Adipocyte (in vitro differentiated cells): ENCODE results near the gene CFAP58.
A peak's percentile ranks its signal among the peaks of the same experiment; 100 is the strongest.

Experiments used
- DNase-seq: peaks from one replicate; pipeline ENCODE4 v3.0.0-alpha.2; 2015; ENCODE audit warnings: low read depth
- H3K27me3 ChIP-seq: replicated peaks from 2 replicates; pipeline ENCODE4 v1.7.0; 2013; ENCODE audit warnings: mild to moderate bottlenecking, low read length, moderate library complexity; ENCODE audit not compliant: control insufficient read depth, insufficient read depth
- H3K36me3 ChIP-seq: 2 replicates; pipeline ENCODE4 v1.7.0; 2013; ENCODE audit warnings: low read length, mild to moderate bottlenecking, moderate library complexity; ENCODE audit not compliant: control insufficient read depth, insufficient read depth, severe bottlenecking
- H3K4me1 ChIP-seq: 2 replicates; pipeline ENCODE4 v1.7.0; 2013; ENCODE audit warnings: mild to moderate bottlenecking, low read length, moderate library complexity; ENCODE audit not compliant: control insufficient read depth, insufficient read depth
- H3K4me3 ChIP-seq: 2 replicates; pipeline ENCODE4 v1.7.0; 2013; ENCODE audit warnings: mild to moderate bottlenecking, low read length, moderate library complexity
- H3K9ac ChIP-seq: 2 replicates; pipeline ENCODE4 v1.7.0; 2013; ENCODE audit warnings: mild to moderate bottlenecking, low read length, moderate library complexity
- H3K9me3 ChIP-seq: 2 replicates; pipeline ENCODE4 v1.7.0; 2013; ENCODE audit warnings: mild to moderate bottlenecking, low read length, moderate library complexity; ENCODE audit not compliant: control insufficient read depth

Gene CFAP58

GRCh38 chr10:104351061-104351702 is 2.5 kb upstream of the CFAP58 start:
- no peaks in the 10 kb centered on the region for H3K9me3 ChIP-seq
- peak overlapping the region; percentile 12 for H3K9ac ChIP-seq
- H3K27me3 ChIP-seq, result no peaks in the 10 kb centered on the region
- H3K4me1 ChIP-seq, result peaks cover 34% of the 10 kb centered on the region
- DNase-seq, result peak; percentile 30
- no peaks in the 10 kb centered on the region for H3K36me3 ChIP-seq
- H3K4me3 ChIP-seq, result no peak overlapping the region

DNA sequence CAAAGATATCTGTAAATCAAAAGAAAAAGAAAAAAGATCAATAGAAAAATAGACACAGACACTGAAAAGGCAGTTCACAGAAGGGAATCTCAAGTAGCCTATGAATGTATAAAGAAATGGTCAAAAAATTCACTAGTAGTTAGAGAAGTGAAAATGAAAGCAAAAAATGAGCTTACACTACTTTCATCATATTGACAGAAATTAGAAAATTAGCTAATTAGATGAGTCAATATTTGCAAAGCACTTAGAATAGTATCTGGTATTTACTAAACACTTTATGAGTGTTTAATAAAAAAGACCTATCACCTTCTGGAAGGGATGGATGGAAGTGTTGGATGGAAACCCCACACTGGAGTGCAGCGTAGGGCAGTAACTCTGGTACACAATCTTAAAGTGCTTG is 1.7 kb upstream of the CFAP58 start:
- Histone ChIP-seq H3K4me3 (no peak overlapping the region), H3K36me3 (no peaks in the 10 kb centered on the region), H3K9ac (no peak overlapping the region), H3K9me3 (no peaks in the 10 kb centered on the region), H3K4me1 (peaks cover 34% of the 10 kb centered on the region), H3K27me3 (no peaks in the 10 kb centered on the region)
- DNase-seq, result no peak

DNA sequence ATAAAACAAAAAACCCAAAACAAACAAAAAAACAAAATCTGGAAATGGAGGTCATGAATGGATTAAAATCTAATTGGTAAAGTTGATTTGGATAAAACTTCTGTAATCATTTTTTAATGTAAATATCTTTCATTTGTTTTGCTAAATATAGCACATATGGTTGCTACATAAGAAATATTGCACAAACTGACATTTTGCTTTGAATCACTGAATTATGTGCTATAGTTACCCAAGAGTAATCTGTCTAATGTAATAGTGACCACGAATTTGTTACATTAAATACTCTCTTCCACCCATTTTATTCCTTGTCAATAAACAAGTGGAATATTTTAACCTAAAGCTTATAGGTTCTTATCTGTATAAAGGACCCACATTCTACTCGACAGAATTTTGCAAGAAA is 6.2 kb downstream of the CFAP58 start:
- Histone ChIP-seq H3K4me3 (no peak overlapping the region), H3K36me3 (no peaks in the 10 kb centered on the region), H3K9ac (no peak overlapping the region), H3K4me1 (no peaks in the 10 kb centered on the region), H3K27me3 (no peaks in the 10 kb centered on the region), H3K9me3 (no peaks in the 10 kb centered on the region)
- no peak for DNase-seq

- DNase-seq, result no peak
- H3K9me3 ChIP-seq, result peaks cover 18% of the 10 kb centered on the region
- H3K4me1 ChIP-seq, result no peaks in the 10 kb centered on the region
- H3K27me3 ChIP-seq, result no peaks in the 10 kb centered on the region
- no peak overlapping the region for H3K9ac ChIP-seq
- no peak overlapping the region for H3K4me3 ChIP-seq
- no peaks in the 10 kb centered on the region for H3K36me3 ChIP-seq
Observed at GRCh38 chr10:104367904-104368303, 14.3 kb downstream of the CFAP58 start.

DNA sequence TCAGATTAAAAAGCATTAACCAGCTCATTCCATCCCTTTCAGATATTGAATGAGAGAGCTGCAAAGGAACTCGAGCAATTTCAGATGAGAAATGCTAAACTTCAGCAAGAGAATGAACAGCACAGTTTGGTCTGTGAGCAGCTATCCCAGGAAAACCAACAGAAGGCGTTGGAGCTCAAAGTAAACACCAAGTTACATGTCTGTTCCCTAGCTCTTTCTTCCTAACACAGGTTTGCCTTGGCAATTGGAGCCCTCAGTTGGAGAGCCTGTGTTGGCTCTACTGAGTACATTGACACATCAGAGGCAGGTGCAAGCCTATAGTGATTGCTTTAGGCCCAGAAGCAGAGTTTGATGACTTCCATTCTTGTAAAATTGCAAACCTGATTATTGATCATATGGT is 14.7 kb downstream of the CFAP58 start:
- Histone ChIP-seq H3K9me3 (peaks cover 18% of the 10 kb centered on the region), H3K9ac (no peak overlapping the region), H3K27me3 (no peaks in the 10 kb centered on the region), H3K36me3 (no peaks in the 10 kb centered on the region), H3K4me3 (no peak overlapping the region), H3K4me1 (no peaks in the 10 kb centered on the region)
- no peak for DNase-seq

GRCh38 chr10:104371753-104372152 is 18.1 kb downstream of the CFAP58 start:
- H3K9ac ChIP-seq, result no peak overlapping the region
- no peaks in the 10 kb centered on the region for H3K4me1 ChIP-seq
- H3K9me3 ChIP-seq, result peaks cover 18% of the 10 kb centered on the region
- H3K4me3 ChIP-seq, result no peak overlapping the region
- no peaks in the 10 kb centered on the region for H3K36me3 ChIP-seq
- no peak for DNase-seq
- H3K27me3 ChIP-seq, result no peaks in the 10 kb centered on the region

GRCh38 chr10:104374591-104374990 is 21.0 kb downstream of the CFAP58 start:
- H3K4me3 ChIP-seq, result no peak overlapping the region
- no peaks in the 10 kb centered on the region for H3K27me3 ChIP-seq
- no peaks in the 10 kb centered on the region for H3K4me1 ChIP-seq
- H3K36me3 ChIP-seq, result no peaks in the 10 kb centered on the region
- H3K9me3 ChIP-seq, result peaks cover 18% of the 10 kb centered on the region
- no peak overlapping the region for H3K9ac ChIP-seq
- DNase-seq, result no peak

- H3K36me3 ChIP-seq, result no peaks in the 10 kb centered on the region
- peaks cover 5% of the 10 kb centered on the region for H3K9me3 ChIP-seq
- DNase-seq, result no peak
- H3K9ac ChIP-seq, result no peak overlapping the region
- H3K27me3 ChIP-seq, result no peaks in the 10 kb centered on the region
- H3K4me1 ChIP-seq, result no peaks in the 10 kb centered on the region
- no peak overlapping the region for H3K4me3 ChIP-seq
Observed at GRCh38 chr10:104376784-104377300, 23.2 kb downstream of the CFAP58 start.

- Histone ChIP-seq H3K9me3 (no peaks in the 10 kb centered on the region), H3K27me3 (no peaks in the 10 kb centered on the region), H3K9ac (no peak overlapping the region), H3K36me3 (no peaks in the 10 kb centered on the region), H3K4me1 (no peaks in the 10 kb centered on the region), H3K4me3 (no peak overlapping the region)
- DNase-seq, result no peak
Observed at GRCh38 chr10:104380336-104380735, 26.7 kb downstream of the CFAP58 start.

- no peak for DNase-seq
- Histone ChIP-seq H3K4me3 (no peak overlapping the region), H3K9ac (no peak overlapping the region), H3K9me3 (no peaks in the 10 kb centered on the region), H3K4me1 (no peaks in the 10 kb centered on the region), H3K27me3 (no peaks in the 10 kb centered on the region), H3K36me3 (no peaks in the 10 kb centered on the region)
Observed at GRCh38 chr10:104387130-104387888, 33.7 kb downstream of the CFAP58 start.

DNA sequence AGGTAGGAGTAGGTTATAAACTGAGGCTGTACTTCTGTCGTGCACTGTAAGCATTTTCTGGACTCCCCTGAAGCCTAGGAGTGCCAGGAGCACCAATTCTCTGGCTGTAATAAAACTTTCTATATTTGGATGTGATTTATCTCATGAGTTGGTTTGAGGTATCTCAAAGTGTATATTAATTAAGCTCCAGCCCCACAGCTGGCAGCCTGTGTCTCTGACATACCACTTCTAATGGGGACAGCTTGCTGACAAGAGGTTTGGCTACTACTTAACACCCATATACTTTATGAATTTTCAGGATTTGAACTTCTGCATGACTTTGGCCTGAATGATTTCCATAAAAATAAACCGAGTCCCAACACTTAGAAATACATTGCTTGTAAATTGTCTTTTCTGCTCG is 35.2 kb downstream of the CFAP58 start:
- Histone ChIP-seq H3K9me3 (no peaks in the 10 kb centered on the region), H3K4me3 (no peak overlapping the region), H3K4me1 (no peaks in the 10 kb centered on the region), H3K36me3 (no peaks in the 10 kb centered on the region), H3K9ac (no peak overlapping the region), H3K27me3 (no peaks in the 10 kb centered on the region)
- DNase-seq, result no peak
